Duodenal mucosa (tissue), 2 donors: ENCODE data around the gene CDHR5.
A peak's percentile ranks its signal among the peaks of the same experiment; 100 is the strongest.

Source experiments
- H3K27ac ChIP-seq: one replicate; pipeline ENCODE4 v1.7.0; 2013; ENCODE audit warnings: low read depth, low read length
- H3K27me3 ChIP-seq, 2 donors: one replicate each; pipeline ENCODE4 v1.7.0; 2013; ENCODE audit warnings: low read length in 2 of 2, control low read depth in 1 of 2; ENCODE audit not compliant: insufficient read depth in 2 of 2, control insufficient read depth in 1 of 2
- H3K36me3 ChIP-seq, 2 donors: one replicate each; pipeline ENCODE4 v1.7.0; 2013; ENCODE audit warnings: low read length in 2 of 2, control low read depth in 1 of 2; ENCODE audit not compliant: insufficient read depth in 2 of 2, control insufficient read depth in 1 of 2
- H3K4me1 ChIP-seq, 2 donors: one replicate each; pipeline ENCODE4 v1.7.0; 2013; ENCODE audit warnings: low read length in 2 of 2, control low read depth in 1 of 2; ENCODE audit not compliant: insufficient read depth in 2 of 2, control insufficient read depth in 1 of 2
- H3K4me3 ChIP-seq, 2 donors: one replicate each; pipeline ENCODE4 v1.7.0; 2013; ENCODE audit warnings: low read length in 2 of 2, low read depth in 1 of 2
- H3K9ac ChIP-seq, 2 donors: one replicate each; pipeline ENCODE4 v1.7.0; 2013; ENCODE audit warnings: low read length in 2 of 2, low read depth in 1 of 2
- H3K9me3 ChIP-seq, 2 donors: one replicate each; pipeline ENCODE4 v1.7.0; 2013; ENCODE audit warnings: low read length in 2 of 2, control low read depth in 1 of 2; ENCODE audit not compliant: control insufficient read depth in 1 of 2

The CDHR5 gene

GRCh38 chr11:587546-587945, 37.2 kb downstream of the CDHR5 start:
- Histone ChIP-seq H3K9me3 (no peaks in the 10 kb centered on the region), H3K36me3 (peaks cover 51 to 77% of the 10 kb centered on the region in 2 donors), H3K4me3 (no peak overlapping the region), H3K4me1 (peaks cover 11 to 19% of the 10 kb centered on the region in 2 donors), H3K27ac (no peak overlapping the region), H3K27me3 (no peaks in the 10 kb centered on the region), H3K9ac (peak overlapping the region in 1 of 2 donors; percentile 15)

GRCh38 chr11:586376-587316, 38.1 kb downstream of the CDHR5 start:
- Histone ChIP-seq H3K4me3 (no peak overlapping the region), H3K27ac (no peak overlapping the region), H3K4me1 (peaks cover 11 to 19% of the 10 kb centered on the region in 2 donors), H3K9me3 (no peaks in the 10 kb centered on the region), H3K9ac (no peak overlapping the region), H3K27me3 (no peaks in the 10 kb centered on the region), H3K36me3 (peaks cover 46 to 79% of the 10 kb centered on the region in 2 donors)

GRCh38 chr11:584287-584686, 40.5 kb downstream of the CDHR5 start:
- no peak overlapping the region for H3K4me3 ChIP-seq
- H3K9ac ChIP-seq: no peak overlapping the region
- no peaks in the 10 kb centered on the region for H3K27me3 ChIP-seq
- H3K4me1 ChIP-seq: peaks cover 23 to 32% of the 10 kb centered on the region in 2 donors
- H3K9me3 ChIP-seq: no peaks in the 10 kb centered on the region
- no peak overlapping the region for H3K27ac ChIP-seq
- peaks cover 27 to 59% of the 10 kb centered on the region in 2 donors for H3K36me3 ChIP-seq

GRCh38 chr11:581752-582151, 43.0 kb downstream of the CDHR5 start:
- Histone ChIP-seq H3K9me3 (no peaks in the 10 kb centered on the region), H3K27me3 (no peaks in the 10 kb centered on the region), H3K9ac (no peak overlapping the region), H3K36me3 (peaks cover 19 to 37% of the 10 kb centered on the region in 2 donors), H3K27ac (no peak overlapping the region), H3K4me3 (no peak overlapping the region), H3K4me1 (peaks cover 34 to 41% of the 10 kb centered on the region in 2 donors)

GRCh38 chr11:581342-581741, 43.4 kb downstream of the CDHR5 start:
- H3K4me3 ChIP-seq: no peak overlapping the region
- H3K27me3 ChIP-seq: no peaks in the 10 kb centered on the region
- H3K36me3 ChIP-seq: peaks cover 15 to 33% of the 10 kb centered on the region in 2 donors
- no peaks in the 10 kb centered on the region for H3K9me3 ChIP-seq
- no peak overlapping the region for H3K9ac ChIP-seq
- no peak overlapping the region for H3K27ac ChIP-seq
- peaks cover 34 to 37% of the 10 kb centered on the region in 2 donors for H3K4me1 ChIP-seq

- Histone ChIP-seq H3K27ac (peak overlapping the region; percentile 73), H3K4me1 (peaks cover 35 to 43% of the 10 kb centered on the region in 2 donors), H3K9ac (peak overlapping the region; percentile 25 to 39), H3K4me3 (peak overlapping the region; percentile 15 to 21), H3K27me3 (peaks cover 0 to 5% of the 10 kb centered on the region in 2 donors), H3K36me3 (peaks cover 13 to 26% of the 10 kb centered on the region in 2 donors), H3K9me3 (no peaks in the 10 kb centered on the region)
Observed at GRCh38 chr11:579830-580601, 44.7 kb downstream of the CDHR5 start.

- peaks cover 0 to 7% of the 10 kb centered on the region in 2 donors for H3K27me3 ChIP-seq
- no peaks in the 10 kb centered on the region for H3K9me3 ChIP-seq
- peaks cover 3 to 18% of the 10 kb centered on the region in 2 donors for H3K36me3 ChIP-seq
- peak overlapping the region; percentile 92 to 97 for H3K4me3 ChIP-seq
- H3K27ac ChIP-seq: no peak overlapping the region
- H3K9ac ChIP-seq: peak overlapping the region in 1 of 2 donors; percentile 91
- peaks cover 38 to 46% of the 10 kb centered on the region in 2 donors for H3K4me1 ChIP-seq
Observed at GRCh38 chr11:578276-579035, 46.3 kb downstream of the CDHR5 start.

- no peak overlapping the region for H3K27ac ChIP-seq
- H3K4me1 ChIP-seq: peaks cover 38 to 46% of the 10 kb centered on the region in 2 donors
Observed at GRCh38 chr11:577611-577894, 47.2 kb downstream of the CDHR5 start.

GRCh38 chr11:576811-577610, 47.7 kb downstream of the CDHR5 start:
- H3K9me3 ChIP-seq: no peaks in the 10 kb centered on the region
- peak overlapping the region; percentile 79 to 91 for H3K9ac ChIP-seq
- peaks cover 0 to 8% of the 10 kb centered on the region in 2 donors for H3K36me3 ChIP-seq
- peaks cover 0 to 7% of the 10 kb centered on the region in 2 donors for H3K27me3 ChIP-seq
- peaks cover 38 to 46% of the 10 kb centered on the region in 2 donors for H3K4me1 ChIP-seq
- peak overlapping the region; percentile 92 to 97 for H3K4me3 ChIP-seq
- H3K27ac ChIP-seq: peak overlapping the region; percentile 51

More at GRCh38 chr11:577611-577894, 47.2 kb downstream of the CDHR5 start:
- H3K9me3 ChIP-seq: no peaks in the 10 kb centered on the region
- peaks cover 0 to 11% of the 10 kb centered on the region in 2 donors for H3K36me3 ChIP-seq
- peak overlapping the region; percentile 79 to 91 for H3K9ac ChIP-seq
- H3K4me3 ChIP-seq: peak overlapping the region; percentile 92 to 97
- peaks cover 0 to 7% of the 10 kb centered on the region in 2 donors for H3K27me3 ChIP-seq
